NCI-H1105 treated with DMSO at 0.1 percent for 48 hours (cell line): Measurements from ENCODE around the gene EVA1B.
A peak's percentile ranks its signal among the peaks of the same experiment; 100 is the strongest.

Source experiments
- DNase-seq: peaks from one replicate; lab custom pipeline; 2025; lab: John Stamatoyannopoulos, UW

The EVA1B gene

GRCh38 chr1:36345353-36345752 lies 21.9 kb upstream of the EVA1B start:
- DNase-seq = no peak

- DNase-seq = no peak
Measured at GRCh38 chr1:36344395-36344680, 20.9 kb upstream of the EVA1B start.

GRCh38 chr1:36343651-36344394 lies 20.4 kb upstream of the EVA1B start:
- DNase-seq = no peak

- peak; percentile 8 for DNase-seq
Measured at GRCh38 chr1:36342426-36343185, 19.2 kb upstream of the EVA1B start.

GRCh38 chr1:36341626-36342320 lies 18.3 kb upstream of the EVA1B start:
- DNase-seq = no peak

- no peak for DNase-seq
Measured at GRCh38 chr1:36339615-36340014, 16.2 kb upstream of the EVA1B start.

- no peak for DNase-seq
Measured at GRCh38 chr1:36339215-36339614, 15.8 kb upstream of the EVA1B start.

GRCh38 chr1:36337830-36338229 lies 14.4 kb upstream of the EVA1B start:
- DNase-seq = no peak

GRCh38 chr1:36330940-36331339 lies 7.5 kb upstream of the EVA1B start:
- no peak for DNase-seq

- no peak for DNase-seq
Measured at GRCh38 chr1:36329817-36330216, 6.4 kb upstream of the EVA1B start.

GRCh38 chr1:36328713-36329112 lies 5.3 kb upstream of the EVA1B start:
- DNase-seq = peak; percentile 47

GRCh38 chr1:36328088-36328480 lies 4.6 kb upstream of the EVA1B start:
- DNase-seq = no peak

- no peak for DNase-seq
Measured at GRCh38 chr1:36327421-36328087, 4.1 kb upstream of the EVA1B start.

GRCh38 chr1:36326499-36326898 lies 3.1 kb upstream of the EVA1B start:
- peak; percentile 17 for DNase-seq

- DNase-seq = no peak
Measured at GRCh38 chr1:36324353-36324703, 883 bp upstream of the EVA1B start.

GRCh38 chr1:36322786-36323635 lies 434 bp downstream of the EVA1B start:
- DNase-seq = no peak

GRCh38 chr1:36322041-36322785 lies 1.2 kb downstream of the EVA1B start:
- peak; percentile 10 for DNase-seq

- DNase-seq = peak; percentile 33
Measured at GRCh38 chr1:36321119-36321951, 2.1 kb downstream of the EVA1B start.

- no peak for DNase-seq
Measured at GRCh38 chr1:36320767-36321118, 2.7 kb downstream of the EVA1B start.

GRCh38 chr1:36320291-36320761 lies 3.1 kb downstream of the EVA1B start:
- DNase-seq = no peak
